GM21576 (cell line): ENCODE results near the gene ACOX2.

Source experiments
- ATAC-seq: cut with Tn5 transposase; IDR thresholded peaks from one replicate; pipeline ENCODE4 v1.9.1; 2021; ENCODE audit warnings: mild to moderate bottlenecking, moderate library complexity; ENCODE audit not compliant: unreplicated experiment

Gene ACOX2

DNA sequence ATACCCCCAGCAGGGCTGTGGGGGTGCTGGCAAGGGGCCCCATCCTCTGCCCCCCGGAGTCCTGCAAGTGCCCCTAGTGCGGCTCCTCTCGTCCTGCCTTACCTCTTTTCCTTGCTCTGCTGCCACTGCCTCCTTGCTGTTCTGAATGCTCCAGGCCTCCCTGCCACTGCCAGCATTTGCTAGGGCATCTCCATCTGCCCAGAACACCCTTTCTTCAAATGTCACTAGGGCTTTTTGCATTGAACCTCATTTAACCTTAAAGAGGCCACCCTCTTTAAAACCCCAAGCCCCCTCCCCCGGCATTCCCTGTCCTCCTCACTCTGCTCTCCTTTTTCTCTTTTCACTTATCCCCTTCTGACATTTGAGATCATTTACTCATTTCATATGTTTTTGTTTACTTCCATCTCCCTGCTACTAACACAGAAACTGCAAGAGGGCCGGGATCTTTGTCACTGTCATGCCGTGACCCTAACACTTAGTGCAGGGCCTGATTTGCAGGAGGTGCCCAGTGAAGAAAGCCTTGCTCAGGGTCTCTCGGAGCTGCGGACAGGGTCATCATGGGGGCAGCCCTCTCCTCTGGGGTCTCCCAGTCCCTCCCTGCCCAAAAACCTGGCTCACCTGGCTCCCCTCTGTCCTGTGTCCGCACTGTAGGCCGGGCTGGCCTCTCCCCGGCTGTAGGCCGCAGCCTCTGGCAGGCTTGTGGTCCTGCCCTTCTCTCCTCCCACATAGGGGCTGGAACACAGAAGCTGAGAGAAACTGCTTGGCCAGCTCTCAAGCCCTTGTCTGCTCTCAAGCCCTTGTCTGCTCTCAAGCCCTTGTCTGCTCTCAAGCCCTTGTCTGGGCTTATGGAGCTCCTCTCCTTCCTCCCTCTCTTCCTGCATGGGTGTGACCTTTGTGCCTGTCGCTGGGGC lies at the start of gene ACOX2:
ACOX2 (minus strand) TSS at position 690 of the 911 bp plus-strand sequence. CDS start 2,084 bp downstream, outside the sequence.
- ATAC-seq = no peak

DNA sequence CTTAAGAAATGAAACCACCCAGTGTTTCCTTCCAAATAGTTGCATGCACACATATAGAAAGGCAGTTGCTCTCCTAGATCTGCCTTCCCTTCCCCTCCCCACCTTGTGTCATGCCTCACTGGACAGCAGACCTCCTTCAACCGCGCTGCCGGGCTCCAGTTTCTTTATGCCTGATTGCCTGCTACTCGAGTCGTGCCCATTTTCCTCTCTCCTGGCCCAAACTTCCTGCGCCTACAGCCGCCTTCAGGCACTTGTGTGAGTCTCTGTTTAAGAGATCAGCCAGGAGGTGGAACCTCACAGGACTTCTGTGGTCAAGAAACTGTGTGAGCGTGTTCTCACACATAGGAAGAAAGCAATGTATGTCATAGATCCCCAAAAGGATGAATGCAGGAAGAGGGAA lies 49.0 kb upstream of the ACOX2 start:
- ATAC-seq = peak; percentile 27

DNA sequence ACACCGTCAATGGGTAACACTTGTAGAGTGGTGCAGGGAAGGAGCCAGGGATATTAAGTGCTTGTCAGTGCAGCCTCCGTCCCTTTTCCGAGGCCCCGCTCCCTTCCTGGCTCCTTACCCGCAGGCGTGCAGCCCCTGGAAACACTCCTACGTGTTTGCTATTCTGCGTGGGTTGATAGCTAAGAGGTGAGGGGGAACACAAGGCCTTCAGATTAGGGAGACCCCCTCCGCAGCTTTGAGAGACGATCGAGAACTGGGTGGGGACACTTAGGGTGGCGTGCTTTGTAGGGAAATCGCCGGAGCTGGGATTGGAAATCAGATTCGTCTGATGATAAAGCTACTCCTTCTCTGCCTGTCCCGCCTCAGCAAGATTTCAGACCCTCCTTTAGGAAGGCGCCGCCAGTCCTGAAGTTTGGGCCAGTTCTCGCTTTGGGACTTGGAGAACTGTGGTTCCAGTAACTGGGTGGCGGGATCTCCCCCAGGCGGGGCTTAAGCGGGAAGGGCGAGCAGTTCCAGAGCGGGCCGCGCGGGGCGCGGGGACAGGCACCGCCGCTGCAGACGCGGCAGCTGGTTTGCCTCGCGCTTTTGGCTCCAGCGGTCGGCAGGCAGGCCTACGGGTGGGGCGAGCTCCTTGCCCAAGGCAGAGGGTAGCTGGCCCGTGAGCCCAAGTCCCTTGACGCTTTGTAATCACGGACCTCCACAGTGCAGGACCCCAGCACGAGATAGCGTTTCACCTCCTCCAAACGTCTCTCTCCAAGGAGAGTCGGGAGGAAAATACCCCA lies 48.2 kb upstream of the ACOX2 start:
- ATAC-seq = peak; percentile 79

- ATAC-seq = no peak
These were observed 47.7 kb upstream of the ACOX2 start for GRCh38 chr3:58584690-58585004.

GRCh38 chr3:58581328-58582091 lies 44.5 kb upstream of the ACOX2 start:
- no peak for ATAC-seq

DNA sequence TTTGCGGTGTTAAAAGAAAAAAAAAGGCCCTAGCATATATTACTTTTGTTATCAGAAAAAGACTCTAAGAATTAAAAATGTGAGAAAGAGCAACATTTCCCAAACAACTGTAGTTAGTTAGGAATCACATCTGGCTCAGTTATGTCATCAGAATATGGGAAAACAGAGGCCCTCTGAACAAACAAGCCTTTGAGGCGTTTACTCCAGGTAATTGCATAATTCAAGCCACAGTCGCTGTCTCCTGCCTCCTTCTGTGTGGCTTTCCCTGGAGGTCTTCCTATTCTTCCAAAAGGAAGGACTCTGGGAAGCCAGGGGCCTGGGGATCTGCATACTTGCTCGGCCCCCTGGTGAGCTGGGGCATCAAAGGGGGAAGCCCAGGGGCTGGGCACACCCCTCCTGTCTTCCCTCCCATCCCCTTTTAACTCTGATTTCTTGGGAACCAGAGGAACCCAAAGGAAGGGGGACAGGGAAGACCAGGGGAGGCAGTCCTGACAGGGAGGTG lies 43.9 kb upstream of the ACOX2 start:
- no peak for ATAC-seq

- no peak for ATAC-seq
These were observed 41.9 kb upstream of the ACOX2 start for GRCh38 chr3:58578873-58579272.

GRCh38 chr3:58577269-58577821 lies 40.4 kb upstream of the ACOX2 start, which contains the start of gene FAM107A:
TSS of gene FAM107A (minus strand) at chr3:58577391. CDS start at chr3:58569860, 7,531 bp downstream.
- no peak for ATAC-seq

- ATAC-seq = no peak
These were observed 39.7 kb upstream of the ACOX2 start for GRCh38 chr3:58576716-58577115.

DNA sequence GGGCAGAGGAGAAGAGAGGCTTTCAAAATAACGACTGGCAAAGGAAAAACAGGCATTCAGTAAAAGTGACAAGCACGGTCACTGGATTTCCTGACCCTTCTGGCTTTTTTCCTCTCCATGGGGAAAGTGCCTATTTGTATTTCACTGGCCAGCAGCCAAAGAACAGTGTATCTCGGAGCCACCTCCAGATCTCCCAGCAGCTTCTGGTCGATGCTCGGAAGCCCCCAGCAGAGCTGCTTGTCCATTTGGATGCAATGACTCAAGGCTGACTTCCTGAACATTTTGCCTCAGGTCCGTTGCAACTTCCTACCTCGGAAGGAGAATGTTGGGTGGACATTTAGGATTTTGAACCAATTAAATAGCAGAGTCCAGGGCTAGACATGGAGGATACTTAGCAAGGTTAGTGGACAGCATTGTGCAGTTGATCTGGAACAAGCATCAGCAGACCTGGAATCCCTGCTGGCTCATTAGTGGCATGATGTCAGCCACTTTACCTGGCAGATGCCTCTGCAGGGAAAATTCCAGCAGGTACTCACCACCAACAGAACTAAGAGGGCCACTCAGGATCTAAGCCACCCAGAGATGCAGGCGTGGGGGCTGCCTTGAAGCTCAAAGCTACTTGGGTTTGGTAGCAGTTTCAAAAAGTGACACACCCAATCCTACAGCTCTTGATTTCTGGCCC lies 39.1 kb upstream of the ACOX2 start:
- ATAC-seq = no peak

GRCh38 chr3:58574682-58575081 lies 37.7 kb upstream of the ACOX2 start:
- no peak for ATAC-seq

DNA sequence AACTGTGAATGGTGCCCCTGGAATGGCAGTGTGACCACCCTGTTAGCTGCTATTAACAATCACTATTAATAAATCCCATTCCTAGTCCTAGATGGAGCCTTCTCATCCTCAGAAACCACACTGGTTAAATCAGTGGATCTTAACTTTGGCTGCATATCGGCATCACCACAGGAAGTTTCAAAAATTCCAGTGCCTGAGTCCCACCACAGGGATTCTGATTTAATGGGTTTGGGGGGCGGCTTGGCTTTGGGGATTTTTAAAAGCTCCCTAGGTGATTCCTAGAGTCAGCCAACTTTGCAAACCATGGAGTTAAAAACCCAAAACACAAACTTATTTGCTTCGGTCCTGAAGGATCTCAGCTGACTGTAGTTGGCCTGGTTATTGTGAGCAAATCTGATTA lies 37.1 kb upstream of the ACOX2 start:
- no peak for ATAC-seq

GRCh38 chr3:58573640-58574039 lies 36.6 kb upstream of the ACOX2 start:
- ATAC-seq = no peak

GRCh38 chr3:58572634-58573230 lies 35.7 kb upstream of the ACOX2 start:
- no peak for ATAC-seq

DNA sequence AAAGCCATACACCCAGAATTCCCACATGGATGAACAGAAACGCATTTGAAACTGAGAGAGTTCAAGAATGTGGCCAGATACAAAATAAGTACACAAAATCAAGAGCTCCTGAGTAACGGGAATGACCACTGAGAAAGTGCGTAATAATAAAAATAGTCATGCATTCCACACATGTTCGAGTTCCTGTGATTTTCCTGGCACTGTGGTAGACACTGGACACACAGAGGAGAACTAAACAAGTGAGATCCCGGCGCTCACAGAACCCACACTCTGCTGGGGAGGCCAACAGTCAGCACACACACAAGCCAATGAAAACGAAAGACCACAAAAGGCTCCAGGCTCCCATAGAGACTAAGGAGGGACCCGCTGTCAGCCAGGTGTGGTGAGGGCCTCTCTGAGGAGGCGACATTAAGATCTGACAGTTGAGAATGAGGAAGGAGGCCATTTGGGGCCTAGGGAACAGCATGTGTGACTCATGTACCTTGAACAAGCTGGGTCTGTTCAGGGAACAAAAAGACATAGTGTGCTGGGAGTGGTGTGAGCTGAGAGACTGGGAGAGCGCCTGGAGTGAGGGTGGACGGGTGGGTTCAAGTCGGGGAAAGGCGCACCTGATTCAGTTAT lies 35.1 kb upstream of the ACOX2 start:
- ATAC-seq = no peak

DNA sequence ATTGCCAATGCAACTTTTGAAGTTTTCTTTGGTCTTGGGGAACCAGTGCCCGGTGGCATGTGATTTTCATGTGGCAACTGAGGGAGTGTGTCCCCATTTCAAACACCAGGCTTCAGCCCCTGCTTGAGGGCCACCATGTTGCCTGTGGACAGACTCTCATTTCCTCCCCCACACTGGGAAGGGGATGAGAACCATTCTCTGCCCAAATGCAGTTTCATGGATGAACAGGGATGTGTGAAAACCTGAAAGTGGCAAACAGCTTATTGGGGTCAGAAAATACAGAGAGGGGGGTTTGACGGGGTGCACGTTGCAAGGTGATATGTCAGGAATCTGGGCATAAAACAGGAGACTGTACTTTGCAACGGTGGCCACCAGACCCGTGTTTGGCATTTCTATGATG lies 33.9 kb upstream of the ACOX2 start:
- ATAC-seq = no peak

DNA sequence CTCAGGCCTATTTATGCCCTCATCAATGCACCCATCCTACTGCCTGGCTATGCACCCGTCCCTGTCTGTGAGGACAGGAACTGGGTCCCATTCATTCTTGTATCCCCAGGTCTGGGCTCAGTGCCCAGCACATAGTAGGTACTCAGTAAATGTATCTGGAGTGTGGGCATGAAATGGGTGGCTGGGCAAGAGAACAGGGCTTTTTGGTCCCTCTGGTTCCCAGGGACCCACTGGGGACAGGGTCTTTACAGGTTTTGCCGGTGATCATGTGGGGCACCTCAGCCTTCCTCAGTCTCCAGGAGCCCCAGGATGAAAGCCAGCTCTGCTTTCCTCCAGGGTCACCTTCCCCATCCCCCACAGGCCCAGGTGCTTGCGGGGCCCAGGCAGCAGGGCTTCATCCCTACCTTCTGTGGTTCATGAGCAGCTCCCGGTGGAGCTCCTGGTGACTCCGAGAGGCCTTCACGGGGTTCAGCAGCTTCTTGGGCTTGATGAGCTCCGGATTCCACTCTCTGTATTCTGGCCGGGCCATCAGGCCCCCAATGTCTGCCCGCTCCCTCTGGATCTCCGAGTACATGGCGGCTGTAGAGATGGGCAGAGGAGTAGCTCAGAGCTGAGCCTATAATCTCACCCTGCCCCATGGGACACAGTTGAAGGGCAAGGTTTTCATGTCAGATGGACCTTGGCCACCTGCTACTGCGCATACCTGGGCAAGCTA lies 32.5 kb upstream of the ACOX2 start:
- no peak for ATAC-seq

DNA sequence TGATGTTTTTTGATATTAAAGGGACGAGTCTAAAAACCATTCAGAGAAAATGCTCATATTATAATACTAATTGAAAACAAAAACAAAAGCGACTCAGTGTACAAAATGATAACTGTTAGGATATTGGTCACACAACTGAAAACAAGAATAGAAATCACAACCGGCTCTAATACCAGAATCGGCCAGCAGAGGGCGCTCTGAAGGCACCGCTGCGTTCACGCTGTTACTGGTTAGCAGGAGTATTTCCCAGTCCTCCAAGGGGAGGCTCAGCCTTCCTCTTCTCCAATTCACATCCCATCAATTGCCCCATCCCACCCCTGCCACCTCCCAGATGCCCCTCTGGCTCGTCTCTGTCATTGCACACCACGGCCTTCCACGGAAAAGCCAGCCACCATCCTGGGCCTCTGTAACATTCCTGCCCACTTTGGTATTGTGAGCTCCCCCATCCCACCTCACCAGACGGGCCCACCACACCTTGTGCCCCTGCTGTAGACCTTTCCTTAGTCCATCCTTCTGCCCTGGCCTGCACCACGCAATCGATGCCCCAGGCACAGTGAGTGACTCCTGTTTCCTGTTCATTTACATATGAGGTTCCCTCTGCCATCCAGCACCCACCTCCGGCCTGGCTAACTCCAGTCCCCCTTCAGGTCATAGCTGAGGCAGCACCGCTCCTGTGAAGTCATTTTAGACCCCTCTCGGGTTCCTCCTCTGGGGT lies 31.7 kb upstream of the ACOX2 start:
- no peak for ATAC-seq
